SHP77 treated with DMSO at 0.1 percent for 48 hours (cell line): Measurements from ENCODE around the gene MAST1.
"Not testable (repeated sequence)": the region's sequence is repeated elsewhere in the genome, so short reads cannot be mapped to it uniquely, and the experiment has no call there.

Source experiments
- DNase-seq: peaks from one replicate; lab custom pipeline; 2025; lab: John Stamatoyannopoulos, UW

MAST1 gene

DNA sequence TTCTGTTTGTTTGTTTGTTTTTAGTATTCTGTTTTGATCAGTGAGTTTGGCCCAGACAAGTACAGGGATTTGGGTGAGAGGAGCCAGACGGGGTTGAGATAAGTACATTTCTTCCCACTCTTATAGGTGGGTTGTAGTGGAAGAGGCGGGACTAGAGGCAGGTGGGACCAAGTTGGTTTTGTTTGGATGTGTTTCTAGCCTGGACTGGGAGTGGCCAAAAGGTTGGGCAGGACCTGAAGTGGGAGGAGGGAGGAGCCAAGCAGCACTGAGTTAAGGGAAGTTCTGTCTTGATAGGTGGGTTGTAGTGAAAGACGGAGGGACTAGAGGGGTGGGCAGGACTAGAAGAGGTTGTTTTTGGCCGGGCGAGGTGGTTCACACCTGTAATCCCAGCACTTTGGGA, 33.9 kb downstream of the MAST1 start:
- DNase-seq, result no peak

DNA sequence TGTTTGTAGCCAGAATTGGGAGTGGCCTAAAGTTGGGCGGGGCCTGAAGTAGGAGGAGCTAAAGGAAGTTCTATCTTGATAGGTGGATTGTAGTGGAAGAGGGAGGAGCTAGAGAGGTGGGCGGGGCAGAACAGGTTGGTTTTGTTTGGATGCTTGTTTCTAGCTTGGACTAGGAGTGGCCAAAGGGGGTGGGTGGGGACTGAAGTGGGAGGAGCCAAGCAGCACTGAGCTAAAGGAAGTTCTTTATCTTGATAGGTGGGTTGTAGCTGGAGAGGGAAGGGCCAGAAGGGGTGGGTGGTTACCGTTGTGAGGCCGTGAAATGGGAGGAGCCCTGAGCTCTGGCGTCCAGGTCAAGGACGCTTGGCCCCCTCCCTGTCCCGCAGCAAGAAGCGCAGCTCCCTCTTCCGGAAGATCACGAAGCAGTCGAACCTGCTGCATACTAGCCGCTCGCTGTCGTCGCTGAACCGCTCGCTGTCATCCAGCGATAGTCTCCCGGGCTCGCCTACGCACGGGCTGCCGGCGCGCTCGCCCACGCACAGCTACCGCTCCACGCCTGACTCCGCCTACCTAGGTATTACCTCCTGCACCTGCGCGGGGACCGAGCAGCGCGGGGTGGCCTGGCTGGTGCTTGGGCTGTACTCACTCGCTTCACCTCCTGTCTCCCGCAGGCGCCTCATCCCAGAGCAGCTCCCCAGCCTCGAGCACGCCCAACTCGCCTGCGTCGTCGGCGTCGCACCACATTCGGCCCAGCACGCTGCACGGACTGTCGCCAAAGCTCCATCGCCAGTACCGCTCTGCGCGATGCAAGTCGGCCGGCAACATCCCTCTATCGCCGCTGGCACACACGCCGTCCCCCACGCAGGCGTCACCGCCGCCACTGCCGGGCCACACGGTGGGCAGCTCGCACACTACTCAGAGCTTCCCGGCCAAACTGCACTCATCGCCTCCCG, 34.9 kb downstream of the MAST1 start:
- DNase-seq, result peak; percentile 19

DNA sequence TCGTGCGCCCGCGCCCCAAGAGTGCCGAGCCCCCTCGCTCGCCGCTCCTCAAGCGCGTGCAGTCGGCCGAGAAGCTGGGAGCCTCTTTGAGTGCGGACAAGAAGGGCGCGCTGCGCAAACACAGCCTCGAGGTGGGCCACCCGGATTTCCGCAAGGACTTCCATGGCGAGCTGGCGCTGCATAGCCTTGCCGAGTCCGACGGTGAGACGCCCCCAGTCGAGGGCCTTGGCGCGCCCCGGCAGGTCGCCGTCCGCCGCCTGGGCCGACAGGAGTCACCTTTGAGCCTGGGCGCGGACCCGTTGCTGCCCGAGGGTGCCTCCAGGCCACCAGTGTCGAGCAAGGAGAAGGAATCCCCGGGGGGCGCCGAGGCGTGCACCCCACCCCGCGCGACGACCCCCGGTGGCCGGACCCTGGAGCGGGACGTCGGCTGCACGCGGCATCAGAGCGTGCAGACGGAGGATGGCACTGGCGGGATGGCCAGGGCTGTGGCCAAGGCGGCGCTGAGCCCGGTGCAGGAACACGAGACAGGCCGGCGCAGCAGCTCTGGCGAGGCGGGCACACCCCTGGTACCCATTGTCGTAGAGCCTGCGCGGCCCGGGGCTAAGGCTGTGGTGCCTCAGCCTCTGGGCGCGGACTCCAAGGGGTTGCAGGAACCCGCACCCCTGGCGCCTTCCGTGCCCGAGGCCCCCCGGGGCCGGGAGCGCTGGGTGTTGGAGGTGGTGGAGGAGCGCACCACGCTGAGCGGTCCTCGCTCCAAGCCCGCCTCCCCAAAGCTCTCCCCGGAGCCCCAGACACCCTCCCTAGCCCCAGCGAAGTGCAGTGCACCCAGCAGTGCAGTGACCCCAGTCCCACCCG, 35.8 kb downstream of the MAST1 start:
- no peak for DNase-seq

DNA sequence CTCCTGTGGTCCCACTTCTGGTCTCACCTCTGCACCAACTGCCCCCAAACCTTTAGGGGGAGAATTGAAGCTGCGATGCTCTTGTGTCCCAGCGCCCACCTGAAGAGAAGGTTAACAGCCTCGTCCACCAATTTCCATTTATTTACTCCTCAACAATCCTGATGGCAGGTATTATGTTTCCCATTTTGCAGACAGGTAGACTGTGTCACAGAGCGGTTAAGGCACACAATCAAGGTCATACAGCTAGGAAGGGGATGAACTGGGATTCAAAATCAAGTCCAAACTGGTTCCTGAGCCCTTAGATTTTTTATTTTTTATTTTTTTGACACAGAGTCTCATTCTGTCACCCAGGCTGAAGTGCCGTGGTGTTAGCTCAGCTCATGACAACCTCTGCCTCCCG, 36.8 kb downstream of the MAST1 start:
- no peak for DNase-seq

DNA sequence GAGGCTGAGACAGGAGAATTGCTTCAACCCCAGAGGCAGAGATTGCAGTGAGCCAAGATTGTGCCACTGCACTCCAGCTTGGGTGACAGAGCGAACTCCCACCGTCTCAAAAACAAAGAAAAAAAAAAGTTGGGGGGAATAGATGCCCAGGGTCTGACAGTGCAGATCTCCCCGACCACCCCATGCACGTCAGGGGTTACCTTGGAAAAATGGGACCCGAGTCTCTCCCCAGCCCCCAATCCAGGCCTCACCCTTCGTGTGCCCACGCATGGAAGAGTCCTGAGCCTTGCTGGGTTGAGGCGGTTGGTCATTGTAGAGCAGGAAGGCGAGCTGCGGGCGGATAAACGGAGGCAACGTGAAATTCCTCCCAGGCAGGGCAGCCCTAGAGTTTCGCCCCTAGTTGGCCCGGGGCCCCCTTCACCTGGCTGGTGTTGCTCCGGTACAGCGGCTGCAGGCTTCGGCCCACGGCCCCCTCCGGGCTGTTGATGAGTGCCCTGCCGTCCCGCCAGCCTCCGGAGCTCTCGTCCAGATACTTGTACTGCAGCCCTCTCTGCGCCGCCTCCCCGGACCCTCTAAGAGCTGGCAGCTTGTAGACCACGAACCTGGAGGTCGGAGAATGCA, 42.3 kb downstream of the MAST1 start:
- no peak for DNase-seq

DNA sequence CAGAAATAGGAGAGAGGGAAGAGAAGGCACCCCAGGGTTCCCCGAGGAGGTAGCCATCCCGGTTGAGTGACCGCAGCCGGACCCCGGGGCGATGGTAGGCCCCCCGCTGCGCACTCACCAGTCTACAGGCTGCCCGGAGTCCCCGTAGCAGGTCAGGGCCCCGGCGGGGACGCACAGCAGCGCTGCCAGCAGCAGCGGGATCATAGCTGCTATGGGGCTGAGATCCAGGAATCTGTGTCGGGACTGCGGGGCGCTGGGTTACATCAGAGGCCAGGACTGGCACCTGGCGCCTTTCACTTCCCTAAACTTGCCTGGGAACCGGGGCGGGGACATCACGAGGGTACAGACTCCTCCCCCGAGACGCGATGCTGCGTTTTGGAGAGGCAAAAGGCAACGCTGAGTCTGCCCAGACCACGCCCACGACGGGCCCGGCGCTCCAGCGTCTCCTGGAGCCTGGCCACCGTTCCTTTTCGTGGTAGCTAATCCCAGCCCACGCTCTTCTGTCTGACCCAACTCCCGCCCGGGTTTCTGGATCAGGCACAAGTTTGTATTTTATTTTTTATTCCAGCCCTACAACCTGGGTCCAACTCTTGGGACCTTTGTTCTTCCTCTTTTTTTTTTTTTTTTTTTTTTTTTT, 43.0 kb downstream of the MAST1 start, which contains the start of gene DNASE2:
DNASE2 (minus strand) TSS at position 278 of the 637 bp plus-strand sequence; CDS start at position 204, 74 bp downstream.
- DNase-seq, result peak; percentile 83

DNA sequence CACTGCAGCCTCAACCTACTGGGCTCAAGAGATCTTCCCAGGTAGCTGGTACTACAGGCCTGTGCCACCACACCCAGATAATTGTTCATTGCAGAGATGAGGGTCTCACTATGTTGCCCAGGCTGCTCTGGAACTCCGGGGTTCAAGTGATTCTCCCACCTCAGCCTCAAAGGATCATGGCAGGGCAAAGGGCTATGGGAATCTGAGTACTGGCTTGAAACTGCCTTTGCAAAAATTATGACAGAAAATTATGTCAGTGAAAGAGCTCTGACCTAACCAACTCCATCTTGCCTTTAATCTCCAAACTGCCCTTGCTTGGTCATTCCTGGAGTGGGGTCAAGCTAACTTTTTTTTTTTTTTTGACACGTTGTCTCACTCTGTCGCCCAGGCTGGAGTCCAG, 44.3 kb downstream of the MAST1 start:
- no peak for DNase-seq

DNA sequence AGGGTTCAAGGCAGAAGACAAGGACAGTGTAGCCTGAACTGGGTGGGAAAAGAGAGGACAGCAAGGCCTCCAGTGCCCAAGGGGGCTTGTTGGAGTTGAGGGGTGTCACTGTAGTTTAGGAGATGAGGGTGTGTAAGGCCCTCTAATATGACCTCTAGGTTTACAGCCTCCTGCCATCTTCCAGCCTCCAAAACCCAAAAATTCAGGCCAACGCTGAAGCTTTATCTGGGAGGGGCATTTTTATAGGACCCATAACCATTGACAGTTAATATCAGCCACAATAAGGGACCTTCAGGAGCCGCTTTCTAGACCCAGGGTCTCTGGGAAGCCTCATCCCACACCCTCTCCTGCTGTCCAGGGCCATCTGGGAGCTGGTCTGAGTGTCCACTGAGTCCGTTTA, 45.9 kb downstream of the MAST1 start:
- no peak for DNase-seq

DNA sequence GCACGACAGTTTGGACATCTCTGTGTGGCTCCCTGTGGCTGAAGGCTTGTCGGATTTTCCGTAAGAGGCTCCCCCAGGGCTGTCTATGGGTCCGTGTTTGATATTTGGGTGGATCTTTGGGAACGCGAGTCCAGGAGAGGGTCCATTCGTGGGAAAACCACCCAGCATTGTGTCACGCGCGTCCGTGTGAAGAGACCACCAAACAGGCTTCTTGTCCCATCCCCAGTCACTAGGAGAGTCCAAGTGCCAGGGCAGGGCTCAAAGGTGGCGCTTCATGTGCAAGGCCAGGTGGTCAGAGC, 46.3 kb downstream of the MAST1 start:
- no peak for DNase-seq

DNA sequence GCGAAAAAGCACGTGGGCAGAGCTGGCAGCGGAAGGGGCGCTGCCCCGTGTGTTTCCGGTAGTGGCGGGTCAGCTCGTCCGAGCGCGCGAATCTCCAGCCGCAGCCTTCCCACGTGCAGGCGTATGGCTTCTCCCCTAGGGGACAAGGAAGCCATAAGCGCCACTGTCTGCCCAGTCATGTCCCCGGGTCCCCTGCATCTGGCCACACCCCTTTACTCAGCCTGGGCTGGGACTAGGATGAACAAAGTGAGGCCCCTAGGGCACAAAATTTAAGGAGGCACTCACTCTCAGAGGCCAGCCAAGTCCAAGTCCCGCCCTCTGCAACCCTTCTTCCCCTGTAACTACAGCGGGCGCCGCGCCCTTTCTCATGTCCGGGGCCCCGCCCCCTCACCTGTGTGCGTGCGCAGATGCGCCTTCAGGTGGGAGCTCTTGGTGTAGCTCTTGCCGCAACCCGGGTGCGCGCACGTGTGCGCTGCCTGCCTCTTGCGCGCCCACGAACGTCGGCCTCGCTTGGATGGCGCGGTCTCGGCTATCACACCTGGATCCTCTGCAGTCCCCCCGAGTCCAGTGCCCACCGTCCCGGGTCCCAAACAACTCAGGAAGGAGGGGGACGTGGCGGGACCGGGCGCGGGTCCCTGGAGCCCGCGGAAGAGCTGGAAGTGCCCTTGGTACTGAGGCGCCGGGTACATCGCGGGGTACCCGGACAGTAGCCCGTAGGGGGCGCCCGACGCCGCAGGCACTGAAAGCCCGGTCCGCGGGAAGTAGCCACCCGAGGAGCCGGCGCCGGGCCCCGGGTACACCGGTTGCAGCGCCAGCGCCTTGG, 46.8 kb downstream of the MAST1 start:
- DNase-seq, result peak; percentile 50

DNA sequence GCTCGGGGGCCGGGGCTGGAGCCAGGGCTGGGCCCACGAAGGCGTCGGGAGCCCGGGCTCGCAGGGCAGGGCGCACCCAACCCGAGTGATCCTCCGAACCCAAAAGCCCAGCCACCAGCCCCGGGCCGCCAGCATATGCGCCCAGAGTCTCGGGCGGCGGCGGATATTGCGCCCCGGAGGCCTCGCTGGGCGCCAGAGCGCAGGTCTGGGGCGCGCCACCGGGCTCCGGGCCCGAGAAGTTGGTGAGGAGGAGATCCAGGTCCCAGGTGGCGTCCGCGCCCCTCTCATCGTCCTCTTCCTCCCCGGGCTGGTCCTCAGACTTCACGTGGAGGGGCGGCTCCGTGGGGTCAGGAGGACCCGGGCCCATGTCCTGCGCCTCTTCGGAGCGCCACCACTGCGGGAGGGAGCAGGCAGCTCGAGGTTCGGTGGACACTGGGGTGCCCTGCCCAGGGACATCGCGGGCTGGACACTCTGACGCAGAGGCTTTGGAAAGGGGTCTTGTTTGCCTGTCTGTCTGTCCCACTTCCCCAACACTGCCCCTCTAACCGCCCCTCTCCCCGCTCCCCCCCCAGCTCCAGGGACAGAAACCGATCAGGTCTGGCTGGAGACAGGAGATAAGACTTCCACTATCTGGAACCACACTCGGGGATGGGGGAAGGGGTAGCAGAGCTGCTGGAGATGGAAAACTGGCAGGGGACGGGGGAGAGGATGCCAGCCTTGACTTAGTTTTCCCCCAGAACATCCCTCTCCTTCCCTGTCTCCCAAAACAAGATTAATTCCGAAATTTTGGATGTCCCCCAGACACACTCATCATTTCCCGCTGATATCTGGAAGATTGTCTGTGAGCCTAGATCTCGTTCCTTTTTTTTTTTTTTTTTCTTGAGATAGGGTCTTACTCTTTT, 47.7 kb downstream of the MAST1 start:
- no peak for DNase-seq

DNA sequence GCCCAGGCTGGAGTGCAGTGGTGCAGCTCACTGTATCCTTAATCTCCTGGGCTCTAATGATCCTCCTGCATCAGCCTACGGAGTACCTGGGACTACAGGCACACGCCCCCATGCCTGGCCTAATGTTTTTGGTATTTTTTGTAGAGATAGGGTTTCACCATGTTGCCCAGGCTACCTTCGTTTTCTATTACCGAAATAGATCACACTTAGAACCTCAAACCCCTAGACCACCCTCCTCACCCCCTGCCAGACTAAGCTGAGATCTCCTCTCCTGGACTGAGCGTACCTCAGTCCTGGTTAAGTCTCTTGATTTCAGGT, 48.3 kb downstream of the MAST1 start:
- no peak for DNase-seq

DNA sequence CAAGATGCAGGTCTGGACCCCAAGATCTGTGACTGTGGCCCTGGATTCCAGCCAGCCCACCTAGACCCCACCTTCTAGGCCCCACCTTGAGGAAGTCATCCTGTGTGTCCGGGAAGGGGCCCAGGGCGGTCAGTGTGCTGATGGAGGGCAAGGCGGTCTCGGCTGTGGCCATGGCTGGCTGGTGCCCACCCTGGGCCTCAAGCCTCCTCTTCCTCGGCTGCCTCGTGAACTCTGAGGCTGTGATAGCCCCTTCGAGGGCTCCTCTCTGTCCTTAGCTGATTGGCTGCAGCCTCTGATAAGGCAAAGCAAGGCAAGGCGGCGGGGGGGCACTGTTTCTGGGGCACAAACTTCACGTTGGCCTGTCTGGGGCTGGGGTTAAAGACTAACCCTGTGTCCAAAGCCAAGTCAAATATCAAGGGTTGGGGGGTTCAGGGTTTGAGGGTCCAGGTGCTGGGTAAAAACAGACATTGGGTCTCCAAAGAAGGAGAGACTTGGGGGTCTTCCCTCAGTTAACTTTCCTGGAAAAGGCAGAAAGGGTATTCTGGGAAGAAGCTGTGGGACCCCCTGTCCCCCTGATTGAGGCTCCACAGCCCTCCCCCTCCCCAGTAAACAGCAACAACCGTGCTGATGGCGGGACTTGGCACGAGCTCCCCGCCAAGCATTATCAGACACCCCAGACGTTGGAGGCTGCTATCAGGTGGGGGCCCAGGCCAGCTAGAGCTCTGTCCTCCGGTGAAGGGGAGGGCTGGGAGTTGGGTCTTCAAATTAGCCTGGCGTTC, 48.8 kb downstream of the MAST1 start, which contains the start of gene KLF1:
KLF1 (minus strand) TSS at position 233 of the 779 bp plus-strand sequence; CDS start at position 172, 61 bp downstream.
- no peak for DNase-seq

DNA sequence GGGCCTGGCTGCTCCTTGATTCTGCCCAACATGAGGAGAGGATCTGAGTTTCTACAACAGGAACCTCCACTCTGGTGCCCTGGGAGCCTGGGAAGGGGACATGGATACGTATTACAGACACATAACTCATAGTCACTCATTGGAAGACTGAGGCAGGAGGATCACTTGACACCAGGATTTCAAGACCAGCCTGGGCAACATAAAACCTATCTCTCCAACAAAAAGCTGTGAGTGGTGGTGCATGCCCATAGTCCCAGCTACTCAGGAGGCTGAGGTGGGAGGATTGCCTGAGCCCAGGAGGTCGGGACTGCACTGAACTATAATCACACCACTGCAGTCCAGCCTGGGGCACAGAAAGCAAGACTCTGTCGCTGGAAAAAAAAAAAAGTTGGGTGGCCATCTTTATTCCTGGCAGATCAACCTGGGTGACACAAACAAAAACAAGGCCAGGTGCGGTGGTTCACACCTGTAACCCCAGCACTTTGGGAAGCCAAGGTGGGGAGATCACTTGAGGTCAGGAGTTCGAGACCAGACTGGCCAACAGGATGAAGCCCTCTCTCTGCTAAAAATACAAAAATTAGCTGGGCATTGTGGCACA, 49.8 kb downstream of the MAST1 start:
- no peak for DNase-seq

DNA sequence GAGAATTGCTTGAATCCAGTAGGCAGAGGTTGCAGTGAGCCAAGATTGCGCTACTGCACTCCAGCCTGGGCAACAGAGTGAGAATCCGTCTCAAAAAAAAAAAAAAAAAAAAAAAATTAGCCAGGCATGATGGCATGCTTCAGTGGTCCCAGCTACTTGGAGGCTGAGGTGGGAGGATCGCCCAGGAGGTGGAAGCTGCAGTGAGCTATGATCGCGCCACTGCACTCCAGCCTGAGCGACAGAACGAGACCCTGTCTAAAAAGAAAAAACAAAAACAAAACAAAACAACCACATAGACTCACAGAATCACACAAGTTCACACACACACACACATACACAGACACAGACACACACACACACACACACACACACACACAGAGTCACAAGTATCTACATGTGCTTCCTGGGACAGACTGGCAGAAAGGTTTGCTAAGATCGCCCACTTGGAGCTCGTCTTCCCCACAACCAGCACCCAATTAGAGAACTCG, 52.0 kb downstream of the MAST1 start:
- not testable (repeated sequence) for DNase-seq

DNA sequence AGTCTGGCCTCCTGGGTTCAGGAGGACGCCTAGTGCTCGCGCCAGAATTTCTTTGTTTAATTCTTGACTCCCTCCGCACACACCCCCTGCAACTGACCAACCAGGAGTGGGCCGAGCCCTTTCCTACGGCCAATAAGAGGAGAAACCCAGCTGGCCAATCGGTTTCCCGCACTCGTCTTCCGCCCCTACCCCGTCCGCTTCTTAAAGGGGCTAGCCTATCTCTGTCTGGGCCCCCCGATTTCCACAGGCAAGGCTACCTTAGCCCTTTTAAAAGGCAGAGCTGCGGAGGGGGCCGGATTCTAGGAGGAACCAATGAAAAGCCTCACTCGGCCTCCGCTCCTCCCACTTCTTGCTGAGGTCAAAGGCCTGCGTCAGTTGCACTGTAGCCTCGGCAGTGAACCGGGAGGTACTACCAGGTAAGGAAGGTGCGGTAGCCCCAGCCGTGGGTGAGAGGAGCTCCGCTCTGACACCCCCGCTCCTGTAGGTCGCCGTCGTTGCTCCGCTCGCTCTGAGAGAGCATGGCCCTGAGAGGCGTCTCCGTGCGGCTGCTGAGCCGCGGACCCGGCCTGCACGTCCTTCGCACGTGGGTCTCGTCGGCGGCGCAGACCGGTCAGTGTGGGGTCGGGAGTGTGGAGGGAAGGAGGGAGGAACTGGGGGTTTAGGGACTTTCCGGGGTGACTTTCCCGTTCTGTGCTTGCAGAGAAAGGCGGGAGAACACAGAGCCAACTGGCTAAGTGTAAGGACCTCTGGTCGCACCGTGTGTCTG, 52.7 kb downstream of the MAST1 start, which contains the start of gene GCDH:
GCDH (plus strand) TSS at position 374 of the 766 bp plus-strand sequence; CDS start at position 519, 145 bp downstream.
- DNase-seq, result peak; percentile 96

DNA sequence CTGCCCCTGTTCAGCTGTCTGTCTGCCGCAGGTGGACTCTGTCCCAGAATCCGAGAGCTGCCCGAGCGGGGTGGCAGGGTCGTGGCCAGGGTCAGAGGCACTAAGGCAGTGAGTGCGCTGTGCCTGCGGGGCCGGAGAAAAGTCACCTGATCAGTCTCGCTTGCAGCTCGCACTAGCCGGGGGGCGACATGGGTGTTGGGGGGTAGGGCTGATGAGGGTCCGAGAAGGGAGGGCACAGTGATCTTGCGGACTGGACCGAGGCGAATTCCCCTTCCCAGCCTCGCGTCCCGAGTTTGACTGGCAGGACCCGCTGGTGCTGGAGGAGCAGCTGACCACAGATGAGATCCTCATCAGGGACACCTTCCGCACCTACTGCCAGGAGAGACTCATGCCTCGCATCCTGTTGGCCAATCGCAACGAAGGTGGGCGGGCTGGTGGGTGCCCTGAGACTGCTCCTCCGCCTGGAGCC, 53.3 kb downstream of the MAST1 start:
- DNase-seq, result no peak

DNA sequence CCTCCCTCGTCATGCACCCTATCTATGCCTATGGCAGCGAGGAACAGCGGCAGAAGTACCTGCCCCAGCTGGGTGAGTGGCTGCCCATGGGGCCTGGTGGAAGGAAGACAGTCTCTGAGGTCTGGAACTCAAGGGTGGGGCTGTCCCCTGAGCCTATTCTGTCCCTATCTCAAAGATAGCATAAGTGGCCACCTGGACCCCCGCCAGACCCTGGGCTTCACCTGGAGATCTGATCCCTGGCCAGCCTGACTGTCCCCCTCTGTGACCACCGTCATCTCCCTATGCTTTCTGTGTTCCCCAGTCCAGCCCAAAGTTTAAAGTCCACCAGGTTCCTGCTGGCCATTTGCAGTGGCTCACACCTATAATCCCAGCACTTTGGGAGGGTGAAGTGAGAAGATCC, 55.3 kb downstream of the MAST1 start:
- no peak for DNase-seq
